NOMO-1 treated with DMSO at 0.1 percent for 48 hours (cell line): ENCODE results near the gene GPANK1.
"Not testable (repeated sequence)": the region's sequence is repeated elsewhere in the genome, so short reads cannot be mapped to it uniquely, and the experiment has no call there.

ENCODE experiments used
- DNase-seq: peaks from one replicate; lab custom pipeline; 2025; ENCODE audit not compliant: unreplicated experiment; lab: John Stamatoyannopoulos, UW

GPANK1 gene

DNA sequence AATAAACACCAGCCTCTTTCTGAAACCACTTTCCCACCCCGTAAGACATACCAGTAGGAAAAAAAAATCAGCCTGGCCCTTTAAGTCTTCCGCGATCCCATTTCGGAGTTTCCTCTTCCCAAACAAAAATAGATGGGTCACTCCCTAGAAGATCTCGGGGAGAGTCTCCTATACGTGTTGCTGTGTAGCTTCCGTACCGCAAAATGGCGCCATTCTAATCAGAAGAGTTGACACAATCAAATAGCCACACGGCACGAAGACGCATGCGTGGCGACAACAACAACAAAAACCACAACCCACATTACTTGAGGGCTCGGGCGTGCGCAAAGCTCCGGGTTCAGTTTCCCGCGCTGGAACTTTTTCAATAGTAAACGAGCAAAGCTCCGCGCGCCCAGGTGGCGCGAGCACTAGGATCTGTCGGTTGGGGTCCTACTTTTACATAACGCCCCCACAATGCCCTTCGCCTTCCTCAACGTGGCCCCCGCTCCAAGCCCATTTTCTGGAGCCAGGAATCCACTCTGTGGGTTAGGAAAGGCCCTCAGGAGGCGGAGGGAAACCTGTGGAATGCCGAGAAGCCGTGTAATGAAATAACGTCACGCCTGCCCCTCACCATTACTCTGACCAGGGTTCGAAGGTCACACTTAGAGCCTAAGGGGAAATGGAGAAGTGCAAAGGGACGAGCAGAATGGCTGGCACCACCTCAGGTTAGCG, at the start of gene GPANK1:
Gene GPANK1, minus strand, starts transcription at position 208 of the 711 bp plus-strand sequence. CDS start 519 bp downstream, outside the sequence.
- DNase-seq, result peak; percentile 89

DNA sequence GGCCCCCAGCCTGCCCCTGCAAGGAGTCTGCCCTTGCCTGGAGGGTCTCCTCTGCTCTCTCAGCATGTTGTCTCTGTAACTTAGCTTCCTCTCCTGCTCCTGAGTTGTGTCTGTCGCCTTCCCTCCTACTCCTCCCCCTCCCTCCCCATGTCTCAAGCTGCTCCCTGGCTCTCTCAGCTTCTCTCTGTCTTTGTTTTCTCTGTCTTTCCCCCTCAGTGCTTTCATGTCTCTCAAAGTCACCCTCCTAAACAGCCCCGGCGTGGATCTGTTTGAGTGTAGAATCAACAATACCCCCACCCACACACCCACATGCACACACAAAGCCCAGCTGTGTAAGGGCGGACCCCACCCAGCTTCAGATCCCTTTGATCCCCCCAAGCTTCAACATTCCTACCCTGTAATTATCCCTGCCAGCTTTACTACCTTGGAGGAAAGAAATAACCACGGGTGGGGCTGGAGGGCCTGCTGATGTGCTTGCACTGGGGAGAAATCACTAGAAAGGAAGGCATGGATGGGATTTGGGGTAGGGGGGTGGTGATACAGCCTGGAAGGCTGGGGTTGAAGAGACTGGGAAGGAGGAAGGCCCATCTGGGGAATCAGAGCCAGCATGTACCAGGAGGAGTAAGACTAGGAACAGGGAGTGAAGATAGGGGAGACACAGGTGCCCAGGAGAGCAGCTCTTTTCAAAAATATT, 49.3 kb upstream of the GPANK1 start:
- DNase-seq, result no peak

DNA sequence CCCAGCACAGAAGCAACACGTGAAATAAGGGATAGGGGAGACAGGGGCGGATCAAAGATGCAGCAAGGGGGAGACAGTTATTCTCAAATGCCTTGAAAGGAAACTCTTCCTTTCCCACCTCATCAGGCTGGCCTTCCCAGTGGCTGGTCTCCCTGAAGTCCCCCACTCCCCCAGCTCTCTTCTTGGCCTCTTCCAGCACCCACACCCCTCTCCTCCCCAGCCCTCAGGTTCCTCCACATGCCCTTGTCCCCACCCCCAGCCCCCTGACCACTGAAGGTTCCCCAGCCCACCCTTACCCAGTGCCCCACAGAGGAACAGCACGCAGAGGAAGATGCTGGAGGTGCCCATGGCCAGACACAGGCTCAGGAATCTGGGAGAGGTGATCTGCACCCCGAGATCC, 48.7 kb upstream of the GPANK1 start:
- no peak for DNase-seq

DNA sequence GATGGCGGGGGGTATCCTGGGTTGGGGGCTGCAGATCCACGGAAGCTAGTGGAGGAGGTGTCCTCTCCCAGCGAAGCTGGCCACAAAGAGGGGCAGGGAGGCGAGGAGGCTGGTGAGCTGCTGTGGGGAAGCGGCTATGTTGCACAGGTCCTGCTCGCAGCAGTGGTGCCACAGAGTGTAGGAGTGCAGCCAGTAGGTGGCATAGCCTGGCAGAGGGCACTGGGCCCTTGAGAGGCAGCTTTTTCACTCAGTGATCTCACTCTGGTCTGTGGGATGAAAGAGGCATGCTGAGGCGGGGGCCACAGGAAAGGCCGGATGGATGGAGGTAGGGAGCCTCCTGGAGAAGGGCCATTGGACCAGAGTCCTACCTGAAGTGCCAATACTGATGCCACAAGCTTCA, 47.5 kb upstream of the GPANK1 start:
- no peak for DNase-seq

DNA sequence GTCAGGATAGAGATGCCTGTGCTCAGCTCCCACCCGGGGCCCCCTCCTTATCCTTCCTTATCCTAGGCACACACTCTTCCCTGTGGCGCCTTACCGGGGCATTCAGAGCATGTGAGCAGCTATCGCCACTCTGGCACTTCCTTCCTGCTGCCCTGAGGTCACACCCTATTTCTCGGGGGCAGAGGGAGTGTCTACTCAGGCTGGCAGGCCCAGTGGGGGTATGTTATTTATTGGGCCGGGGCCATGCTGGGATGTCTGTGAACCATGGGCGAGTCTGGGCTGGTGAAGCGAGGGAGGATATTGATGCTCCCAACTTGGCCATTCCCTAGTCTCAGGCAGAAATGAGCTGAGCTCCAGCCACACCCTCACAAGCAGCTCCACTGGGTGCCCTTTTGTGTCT, 46.4 kb upstream of the GPANK1 start:
- peak; percentile 12 for DNase-seq

DNA sequence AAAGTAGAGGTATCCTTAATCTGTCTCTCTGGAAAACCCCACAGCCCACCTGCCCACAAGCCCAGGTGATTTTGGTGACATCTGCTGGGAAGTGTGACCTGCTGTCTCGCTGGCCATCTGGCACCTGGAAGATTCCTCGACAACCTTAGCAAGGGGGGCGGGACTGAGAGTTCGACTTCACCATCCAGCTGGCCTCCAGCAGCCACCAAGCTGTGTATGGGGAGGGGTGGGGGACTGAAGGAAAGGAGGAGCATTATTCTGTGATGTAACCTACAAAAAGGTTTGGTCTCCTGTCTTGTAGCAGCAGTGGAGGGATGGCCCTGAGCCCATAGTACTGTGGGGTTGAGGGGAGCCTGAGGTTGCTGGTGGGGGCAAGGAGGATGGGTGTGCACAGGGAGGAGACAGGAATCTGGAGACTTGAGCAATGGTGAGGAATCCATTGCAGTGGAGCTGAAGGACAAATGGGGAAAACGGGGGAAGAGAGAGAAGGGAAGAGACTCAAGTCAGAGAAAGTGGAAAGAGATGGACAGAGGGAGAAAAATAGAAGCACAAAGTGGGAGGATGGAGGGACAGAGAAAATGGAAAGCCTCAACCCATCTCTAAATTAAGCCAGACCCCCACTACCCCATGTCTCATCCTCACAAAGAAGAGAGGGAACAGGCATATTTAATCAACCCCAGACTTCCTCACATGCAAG, 45.9 kb upstream of the GPANK1 start:
- no peak for DNase-seq

DNA sequence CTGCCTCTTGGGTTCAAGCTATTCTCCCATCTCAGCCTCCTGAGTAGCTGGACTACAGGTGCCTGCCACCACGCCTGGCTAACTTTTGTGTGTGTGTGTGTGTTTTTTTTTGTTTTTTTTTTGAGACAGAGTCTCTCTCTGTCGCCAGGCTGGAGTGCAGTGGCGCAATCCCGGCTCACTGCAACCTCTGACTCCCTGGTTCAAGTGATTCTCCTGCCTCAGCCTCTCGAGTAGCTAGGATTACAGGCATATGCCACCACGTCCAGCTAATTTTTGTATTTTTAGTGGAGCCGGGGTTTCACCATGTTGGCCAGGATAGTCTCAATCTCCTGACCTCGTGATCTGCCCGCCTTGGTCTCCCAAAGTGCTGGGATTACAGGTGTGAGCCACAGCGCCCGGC, 44.4 kb upstream of the GPANK1 start:
- not testable (repeated sequence) for DNase-seq

DNA sequence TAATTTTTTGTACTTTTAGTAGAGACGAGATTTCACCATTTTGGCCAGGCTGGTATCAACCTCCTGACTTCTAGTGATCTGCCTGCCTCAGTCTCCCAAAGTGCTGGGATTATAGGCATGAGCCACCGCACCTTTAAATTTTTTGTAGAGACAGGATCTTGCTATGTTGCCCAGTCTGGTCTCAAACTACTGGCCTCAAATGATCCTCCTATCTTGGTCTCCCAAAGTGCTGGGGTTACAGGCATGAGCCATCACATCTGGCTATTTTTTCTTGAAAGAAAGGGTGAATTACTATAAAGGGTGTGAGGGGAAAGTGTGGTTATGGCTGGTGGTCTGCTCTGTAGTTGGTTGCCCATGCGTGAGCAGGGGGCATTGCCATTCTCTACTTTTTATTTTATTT, 43.4 kb upstream of the GPANK1 start:
- no peak for DNase-seq

DNA sequence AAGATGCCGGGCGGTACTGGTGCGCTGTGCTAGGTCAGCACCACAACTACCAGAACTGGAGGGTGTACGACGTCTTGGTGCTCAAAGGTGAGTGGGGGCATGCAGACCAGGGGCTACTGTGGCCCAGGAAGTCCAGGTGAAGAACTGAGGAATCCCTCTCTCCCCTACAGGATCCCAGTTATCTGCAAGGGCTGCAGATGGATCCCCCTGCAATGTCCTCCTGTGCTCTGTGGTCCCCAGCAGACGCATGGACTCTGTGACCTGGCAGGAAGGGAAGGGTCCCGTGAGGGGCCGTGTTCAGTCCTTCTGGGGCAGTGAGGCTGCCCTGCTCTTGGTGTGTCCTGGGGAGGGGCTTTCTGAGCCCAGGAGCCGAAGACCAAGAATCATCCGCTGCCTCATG, 42.9 kb upstream of the GPANK1 start:
- DNase-seq, result no peak

DNA sequence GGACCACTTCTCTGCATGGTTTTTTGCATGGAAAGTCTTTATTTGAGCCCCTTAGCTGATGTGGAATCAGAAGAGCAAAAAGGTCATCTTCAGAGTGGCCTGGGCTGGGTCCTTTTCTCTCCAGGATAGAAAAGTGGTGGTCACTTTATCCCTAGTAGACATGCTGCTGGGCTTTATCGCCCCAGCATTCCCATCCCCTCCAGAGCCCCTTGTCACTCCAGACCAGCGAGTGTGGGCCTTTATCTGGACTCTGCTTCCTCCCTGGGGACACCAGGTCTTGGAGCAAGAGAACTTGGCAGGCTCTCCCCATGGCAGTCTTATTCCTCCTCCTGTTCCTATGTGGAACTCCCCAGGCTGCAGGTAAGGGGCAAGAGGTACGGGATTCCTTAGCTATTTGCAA, 41.8 kb upstream of the GPANK1 start, which contains the start of gene LY6G6F:
Gene LY6G6F, plus strand, starts transcription at position 268 of the 400 bp plus-strand sequence. Its CDS starts 41 bp downstream, at position 309.
- DNase-seq, result no peak

DNA sequence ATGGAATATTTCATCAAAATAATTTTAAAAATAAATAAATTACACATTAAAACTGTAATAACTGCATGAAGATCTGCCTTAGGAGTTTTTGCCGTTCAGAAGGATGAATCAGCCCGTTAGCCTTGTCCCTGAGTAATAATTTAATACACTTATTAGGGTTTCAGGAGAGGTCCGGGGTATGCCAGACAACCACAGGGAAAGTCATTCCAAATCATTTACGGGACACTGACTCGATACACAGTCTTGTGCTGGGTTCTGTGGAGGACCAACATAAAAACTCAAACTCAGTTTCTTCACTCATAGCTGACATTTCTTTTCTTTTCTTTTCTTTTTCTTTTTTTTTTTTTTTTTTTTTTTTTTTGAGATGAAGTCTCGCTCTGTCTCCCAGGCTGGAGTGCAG, 41.1 kb upstream of the GPANK1 start:
- DNase-seq, result no peak

DNA sequence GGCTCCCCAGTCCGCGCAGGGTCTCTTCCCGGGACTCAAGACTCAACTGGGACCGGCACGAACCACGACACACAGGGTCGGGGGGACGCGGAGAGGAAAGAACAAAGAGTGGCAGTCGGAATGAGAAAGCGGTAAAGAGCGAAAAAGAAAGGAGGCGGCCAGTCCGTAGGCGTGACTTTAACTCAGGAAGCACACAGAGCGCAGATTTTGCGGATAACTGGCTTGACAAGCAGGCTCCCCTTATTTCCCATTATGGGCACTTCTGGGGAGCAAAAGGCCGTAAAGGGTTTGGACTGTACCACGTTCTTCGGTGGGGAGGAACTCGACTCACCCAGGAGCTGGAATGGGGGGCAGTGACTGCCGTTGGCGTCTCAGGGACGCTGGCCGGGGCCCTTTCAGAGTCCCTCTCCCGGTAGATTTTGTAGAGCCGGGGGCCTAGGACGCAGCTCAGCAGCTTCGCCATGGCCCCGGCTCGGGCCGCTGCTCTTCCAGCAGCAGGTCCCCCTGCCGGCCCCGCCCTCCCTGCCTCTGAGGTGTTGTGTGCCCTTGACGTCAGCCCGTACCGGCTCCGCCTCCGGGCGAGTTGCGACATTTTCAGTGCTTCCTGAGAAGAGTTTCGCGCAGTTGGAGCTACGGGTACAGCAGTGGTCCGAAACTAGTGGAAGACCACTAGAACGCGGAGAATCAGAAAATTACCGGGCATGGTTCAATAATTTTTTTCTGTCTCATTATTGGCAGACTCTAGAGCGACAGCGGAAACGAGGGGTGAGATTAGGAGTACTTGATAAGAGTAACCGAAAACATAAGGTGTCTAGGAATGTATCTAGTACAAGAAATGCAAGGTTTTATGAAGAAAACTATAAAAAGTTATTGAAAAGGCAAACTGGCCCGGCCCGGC, 38.3 kb upstream of the GPANK1 start, which contains the start of gene ABHD16A:
Gene ABHD16A, minus strand, starts transcription at position 506 of the 898 bp plus-strand sequence. Its CDS starts 43 bp downstream, at position 463.
- peak; percentile 98 for DNase-seq

DNA sequence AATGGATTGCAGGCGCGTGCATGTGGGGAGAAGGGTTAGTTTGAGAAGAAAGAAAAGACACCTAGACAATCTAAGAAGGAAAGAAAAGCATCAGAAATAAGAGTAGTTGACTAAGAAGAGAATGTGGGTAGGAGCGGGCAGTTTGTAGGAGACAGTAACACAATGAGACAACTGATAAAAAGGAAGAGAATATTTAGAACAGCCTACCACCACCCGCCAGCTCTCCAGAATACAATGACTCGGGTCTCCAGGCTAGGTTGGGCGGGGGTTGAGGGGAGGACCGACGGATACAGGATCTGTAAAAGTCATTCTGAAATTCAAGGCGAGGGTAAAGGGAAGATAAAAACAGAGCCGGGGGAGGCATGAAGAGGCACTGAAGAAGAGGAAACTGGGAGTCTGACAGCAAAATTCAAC, 37.6 kb upstream of the GPANK1 start:
- no peak for DNase-seq

DNA sequence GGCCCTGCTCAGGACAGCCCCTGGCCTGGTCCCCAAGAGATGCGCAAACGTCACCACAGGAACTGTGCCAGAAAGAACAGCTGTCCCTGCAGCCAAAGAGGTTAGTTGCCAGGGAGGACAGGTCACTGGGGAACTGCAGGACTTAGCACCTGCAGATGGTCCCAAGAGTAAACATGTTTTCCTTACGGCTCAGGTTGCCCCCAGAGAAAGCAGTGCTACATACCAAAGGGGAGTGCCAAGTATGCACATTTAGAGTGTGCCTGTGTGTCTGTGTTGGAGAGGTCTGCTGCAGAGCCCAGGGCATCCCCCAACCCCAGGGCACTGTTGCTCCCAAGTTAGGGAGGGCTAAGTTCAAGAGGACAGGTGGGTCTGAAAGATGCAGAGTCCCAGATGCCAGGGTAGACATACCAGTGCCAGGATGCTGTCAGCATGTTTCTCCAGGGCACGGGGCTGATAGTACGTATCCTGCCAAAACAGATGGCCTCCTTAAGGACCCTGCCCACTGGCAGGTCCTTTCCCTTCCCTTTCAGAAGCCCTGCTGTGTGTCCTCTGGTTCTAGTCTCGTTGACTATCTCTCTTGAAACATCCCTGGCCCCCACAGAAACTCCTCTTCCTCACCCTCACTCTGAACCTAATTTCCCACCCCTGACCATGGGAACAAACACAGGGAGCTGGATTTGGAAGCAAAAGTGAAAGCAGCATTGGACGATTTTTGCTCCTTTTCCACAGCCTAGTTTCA, 37.0 kb upstream of the GPANK1 start:
- DNase-seq, result no peak

DNA sequence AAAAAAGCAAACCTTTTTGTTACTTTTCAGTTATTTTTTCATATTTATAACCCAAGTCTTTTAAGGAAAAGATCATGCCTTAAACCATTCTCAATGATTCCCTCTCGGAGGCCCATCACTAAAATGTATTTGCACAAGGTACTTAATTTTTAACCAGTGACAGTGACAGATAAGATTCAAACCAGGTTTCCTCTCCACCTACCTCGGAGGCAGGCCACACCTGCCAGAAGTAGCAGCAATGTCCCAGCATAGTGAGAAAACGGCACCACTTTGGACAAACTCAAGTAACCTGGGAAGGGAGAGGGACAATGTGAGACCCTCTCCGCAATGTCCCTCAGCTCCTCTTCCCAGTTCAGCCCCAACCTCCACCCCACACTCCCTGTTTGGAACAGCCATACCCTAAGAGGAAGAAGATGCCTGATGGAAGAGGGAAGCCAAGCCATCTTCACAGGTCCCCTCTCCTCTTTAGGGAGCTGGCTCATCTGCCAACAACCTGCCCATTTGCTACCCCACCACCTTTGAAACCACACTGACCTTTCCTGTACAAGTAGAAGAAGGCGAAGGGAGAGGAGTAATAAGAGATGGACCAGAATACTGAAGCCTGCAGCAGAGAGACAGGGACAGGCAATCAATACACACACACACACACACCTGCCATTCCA, 36.1 kb upstream of the GPANK1 start:
- DNase-seq, result no peak

DNA sequence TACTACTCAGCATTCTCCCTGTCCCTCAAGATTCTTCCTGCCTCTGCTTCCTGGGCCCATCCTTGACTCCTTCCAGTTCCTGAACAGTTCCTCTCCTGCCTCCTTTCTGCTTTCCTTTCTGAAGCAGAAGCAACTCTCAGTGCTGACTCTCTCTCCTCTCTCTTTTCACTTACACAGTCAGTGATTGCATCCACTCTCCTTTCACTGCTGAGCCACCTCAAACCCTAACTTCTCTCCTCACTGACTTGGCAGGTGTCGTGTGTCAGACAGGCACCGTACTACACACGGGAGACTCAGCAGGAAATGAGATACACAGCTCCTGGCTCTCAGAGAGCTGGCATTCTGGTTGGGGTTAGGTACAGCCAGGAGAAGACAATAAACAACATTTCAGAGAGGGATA, 32.8 kb upstream of the GPANK1 start:
- DNase-seq, result no peak

DNA sequence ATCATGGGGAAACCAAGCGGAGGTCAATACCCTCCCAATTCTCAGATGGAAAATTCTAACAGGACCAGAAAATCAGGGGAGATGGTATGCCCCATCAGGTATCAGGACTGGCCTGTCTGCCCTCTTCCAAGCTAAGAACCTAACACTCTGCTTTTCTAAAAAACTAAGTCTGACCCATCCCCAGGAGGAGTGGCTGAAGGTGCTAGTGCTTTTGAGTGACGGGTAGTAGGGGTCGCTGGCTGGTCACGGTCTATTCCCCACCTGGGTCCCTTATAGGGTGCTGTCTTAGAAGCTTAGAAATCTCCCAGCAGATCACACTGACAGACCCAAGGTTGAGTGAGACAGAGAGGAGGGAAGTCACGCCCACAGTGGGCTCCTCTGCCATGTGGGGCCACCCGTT, 28.7 kb upstream of the GPANK1 start:
- DNase-seq, result no peak

DNA sequence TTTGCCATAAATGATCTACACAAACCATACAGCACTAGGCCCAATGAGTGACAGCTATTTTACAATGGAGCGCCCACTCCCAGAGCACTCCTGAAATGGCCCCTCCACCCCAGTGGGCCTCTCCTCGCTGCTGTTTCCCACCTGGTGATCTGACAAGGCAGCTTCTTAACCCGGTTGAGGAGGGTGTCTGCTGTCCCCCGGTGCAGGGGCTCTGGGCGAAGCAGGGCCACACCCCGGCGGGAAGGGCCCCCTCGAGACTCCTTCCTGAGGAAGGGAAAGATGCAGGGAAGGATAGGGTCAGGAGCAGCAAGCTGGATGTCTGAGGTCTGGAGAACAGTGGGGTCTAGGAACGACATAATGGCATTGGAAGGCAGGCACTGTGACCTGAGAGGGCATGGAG, 28.1 kb upstream of the GPANK1 start:
- no peak for DNase-seq

DNA sequence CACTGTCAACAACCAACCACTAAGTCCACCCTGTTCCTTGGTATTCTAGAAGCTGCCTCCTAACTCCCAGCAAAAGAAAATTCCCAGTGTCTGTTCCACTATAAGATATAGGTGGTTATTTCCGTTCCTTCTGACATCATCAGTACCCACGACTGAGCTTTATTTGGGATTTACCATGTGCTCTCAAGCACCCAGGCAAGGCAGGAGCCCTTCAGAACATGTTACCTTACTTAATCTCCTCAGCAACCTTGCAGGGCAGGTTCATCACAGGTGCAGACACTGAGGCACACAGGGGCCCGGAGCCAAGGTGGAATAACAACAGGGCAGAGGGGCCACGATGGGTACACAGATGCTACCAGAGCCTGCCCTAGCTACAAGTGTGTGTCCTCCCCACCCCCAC, 27.6 kb upstream of the GPANK1 start:
- no peak for DNase-seq
